Measurements from ENCODE around the gene ZMYM1. TPM values are rescaled to one million over a fixed set of nuclear protein-coding genes. Genes with fewer than 3 reads are reported as not detected.

The ZMYM1 gene
- total RNA-seq, 1 donor from 2014 or later, result 23.2 TPM

DNA sequence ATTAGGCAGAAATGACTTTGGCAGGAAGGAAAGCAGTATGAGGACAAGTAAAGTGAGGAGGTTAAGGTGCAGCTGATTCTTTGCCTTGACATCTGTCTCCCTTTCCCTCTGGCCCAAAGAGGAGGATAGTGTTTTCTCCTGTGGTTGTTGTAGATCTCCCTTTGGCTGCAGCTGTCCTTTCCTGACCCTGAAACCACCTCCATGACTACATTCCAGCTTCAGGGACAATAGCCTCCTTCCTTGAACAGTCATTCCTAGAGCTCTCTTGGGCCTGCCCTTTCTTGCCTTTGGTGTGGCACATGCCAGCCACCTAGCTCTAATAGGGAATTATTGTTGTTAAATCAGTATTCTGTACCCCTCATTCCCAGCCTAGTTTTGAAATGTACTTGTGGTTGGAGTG lies 6.2 kb downstream of the ZMYM1 start:
- FAIRE-seq, result no peak
- peak; percentile 88 for DNase-seq (ENCODE audit: low read depth)

GRCh38 chr1:35097224-35097623 lies 18.0 kb downstream of the ZMYM1 start:
- FAIRE-seq, result no peak
- peaks cover 15% of the 10 kb centered on the region for H3K36me3 ChIP-seq (ENCODE audit: control insufficient read depth, insufficient read depth, low read length)
- no peaks in the 10 kb centered on the region for H3K27me3 ChIP-seq (ENCODE audit: control insufficient read depth, insufficient read depth, low read length)
- no peak overlapping the region for H3K4me3 ChIP-seq (ENCODE audit: low read depth, low read length)
- no peak for DNase-seq (ENCODE audit: low read depth)
- no peak for TF ChIP-seq CTCF (IDR thresholded peaks at IDR 0.05; ENCODE audit: insufficient read depth, low read length, severe bottlenecking)

More for the DNA sequence above, 6.2 kb downstream of the ZMYM1 start:
- Histone ChIP-seq H3K27me3 (ENCODE audit: control insufficient read depth, insufficient read depth, low read length) (no peaks in the 10 kb centered on the region), H3K4me3 (ENCODE audit: low read depth, low read length) (no peak overlapping the region), H3K36me3 (ENCODE audit: control insufficient read depth, insufficient read depth, low read length) (no peaks in the 10 kb centered on the region)
- no peak for TF ChIP-seq CTCF (IDR thresholded peaks at IDR 0.05; ENCODE audit: insufficient read depth, low read length, severe bottlenecking)

GRCh38 chr1:35111106-35111505 lies 31.9 kb downstream of the ZMYM1 start:
- Histone ChIP-seq H3K27me3 (ENCODE audit: control insufficient read depth, insufficient read depth, low read length) (no peaks in the 10 kb centered on the region), H3K4me3 (ENCODE audit: low read depth, low read length) (no peak overlapping the region), H3K36me3 (ENCODE audit: control insufficient read depth, insufficient read depth, low read length) (peaks cover 2% of the 10 kb centered on the region)
- peak; percentile 69 for DNase-seq (ENCODE audit: low read depth)
- no peak for TF ChIP-seq CTCF (IDR thresholded peaks at IDR 0.05; ENCODE audit: insufficient read depth, low read length, severe bottlenecking)
- FAIRE-seq, result no peak

GRCh38 chr1:35112668-35113067 lies 33.5 kb downstream of the ZMYM1 start:
- FAIRE-seq (no peak), DNase-seq (ENCODE audit: low read depth) (no peak)
- Histone ChIP-seq H3K27me3 (ENCODE audit: control insufficient read depth, insufficient read depth, low read length) (no peaks in the 10 kb centered on the region), H3K4me3 (ENCODE audit: low read depth, low read length) (no peak overlapping the region), H3K36me3 (ENCODE audit: control insufficient read depth, insufficient read depth, low read length) (peaks cover 2% of the 10 kb centered on the region)
- no peak for TF ChIP-seq CTCF (IDR thresholded peaks at IDR 0.05; ENCODE audit: insufficient read depth, low read length, severe bottlenecking)

GRCh38 chr1:35115459-35116383 lies 36.5 kb downstream of the ZMYM1 start:
- no peak for DNase-seq (ENCODE audit: low read depth)
- no peak for FAIRE-seq
- H3K36me3 ChIP-seq (ENCODE audit: control insufficient read depth, insufficient read depth, low read length), result peaks cover 2% of the 10 kb centered on the region
- H3K27me3 ChIP-seq (ENCODE audit: control insufficient read depth, insufficient read depth, low read length), result no peaks in the 10 kb centered on the region
- no peak for TF ChIP-seq CTCF (IDR thresholded peaks at IDR 0.05; ENCODE audit: insufficient read depth, low read length, severe bottlenecking)
- no peak overlapping the region for H3K4me3 ChIP-seq (ENCODE audit: low read depth, low read length)

Measured in bronchial epithelial cell (primary cell).